ENCODE results near the gene ARID1A.
A peak's percentile ranks its signal among the peaks of the same experiment; 100 is the strongest.

The ARID1A gene

GRCh38 chr1:26728645-26729044 lies 32.8 kb downstream of the ARID1A start:
- DNase-seq, result no peak

GRCh38 chr1:26729633-26730032 lies 33.8 kb downstream of the ARID1A start:
- no peak for DNase-seq

- DNase-seq, result no peak
Measured at GRCh38 chr1:26730695-26731094, 34.9 kb downstream of the ARID1A start.

- DNase-seq, result no peak
Measured at GRCh38 chr1:26731233-26731902, 35.6 kb downstream of the ARID1A start.

- no peak for DNase-seq
Measured at GRCh38 chr1:26733392-26733791, 37.6 kb downstream of the ARID1A start.

GRCh38 chr1:26733982-26734381 lies 38.2 kb downstream of the ARID1A start:
- no peak for DNase-seq

- DNase-seq, result no peak
Measured at GRCh38 chr1:26734501-26735058, 38.8 kb downstream of the ARID1A start.

GRCh38 chr1:26739329-26739914 lies 43.6 kb downstream of the ARID1A start:
- DNase-seq, result no peak

GRCh38 chr1:26740023-26740634 lies 44.3 kb downstream of the ARID1A start:
- no peak for DNase-seq

GRCh38 chr1:26740952-26741351 lies 45.1 kb downstream of the ARID1A start:
- no peak for DNase-seq

- DNase-seq, result no peak
Measured at GRCh38 chr1:26743426-26744059, 47.7 kb downstream of the ARID1A start.

- peak; percentile 82 to 95 for DNase-seq
Measured at GRCh38 chr1:26744075-26744959, 48.5 kb downstream of the ARID1A start.

GRCh38 chr1:26745191-26745590 lies 49.4 kb downstream of the ARID1A start:
- DNase-seq, result no peak

- no peak for DNase-seq
Measured at GRCh38 chr1:26747048-26747447, 51.2 kb downstream of the ARID1A start.

- no peak for DNase-seq
Measured at GRCh38 chr1:26748351-26748750, 52.5 kb downstream of the ARID1A start.

- no peak for DNase-seq
Measured at GRCh38 chr1:26749458-26749857, 53.6 kb downstream of the ARID1A start.

GRCh38 chr1:26750428-26750827 lies 54.6 kb downstream of the ARID1A start:
- no peak for DNase-seq

GRCh38 chr1:26752519-26752918 lies 56.7 kb downstream of the ARID1A start:
- DNase-seq, result no peak

- DNase-seq, result no peak
Measured at GRCh38 chr1:26754086-26754874, 58.5 kb downstream of the ARID1A start.

- DNase-seq, result no peak
Measured at GRCh38 chr1:26758358-26758757, 62.5 kb downstream of the ARID1A start.

GRCh38 chr1:26759531-26759930 lies 63.7 kb downstream of the ARID1A start:
- DNase-seq, result no peak

- DNase-seq, result no peak
Measured at GRCh38 chr1:26761217-26761616, 65.4 kb downstream of the ARID1A start.

Data from SW 1271 (cell line).